Activated CD8-positive, alpha-beta memory T cell treated with anti-CD3 and anti-CD28 coated beads, Interleukin-2, amount 50 U/mL, for 1 hour (primary cell): ENCODE data around the gene ETFRF1.
A peak's percentile ranks its signal among the peaks of the same experiment; 100 is the strongest.

Source experiments
- DNase-seq: peaks from one replicate; pipeline ENCODE4 v3.0.0-alpha.2; 2020; ENCODE audit errors: extremely low read depth

ETFRF1 gene

GRCh38 chr12:25195056-25195971 lies at the start of gene ETFRF1, which contains the start of gene DNAI7:
Gene ETFRF1 (plus strand): TSS chr12:25195237. CDS start chr12:25203957, 8,720 bp downstream.
Gene DNAI7 (minus strand): TSS chr12:25195160. CDS start chr12:25195078, 82 bp downstream.
- peak; percentile 89 for DNase-seq

GRCh38 chr12:25146686-25147085 lies 48.4 kb upstream of the ETFRF1 start:
- no peak for DNase-seq

GRCh38 chr12:25151476-25151875 lies 43.6 kb upstream of the ETFRF1 start:
- DNase-seq: no peak

- DNase-seq: no peak
Measured at GRCh38 chr12:25152055-25152454, 43.0 kb upstream of the ETFRF1 start.

- DNase-seq: no peak
Measured at GRCh38 chr12:25155022-25155576, 39.9 kb upstream of the ETFRF1 start.

GRCh38 chr12:25156061-25156460 lies 39.0 kb upstream of the ETFRF1 start:
- no peak for DNase-seq

GRCh38 chr12:25162866-25163265 lies 32.2 kb upstream of the ETFRF1 start:
- DNase-seq: no peak

GRCh38 chr12:25182765-25183164 lies 12.3 kb upstream of the ETFRF1 start:
- DNase-seq: no peak

GRCh38 chr12:25184132-25184531 lies 10.9 kb upstream of the ETFRF1 start:
- DNase-seq: no peak

GRCh38 chr12:25186038-25186787 lies 8.8 kb upstream of the ETFRF1 start:
- DNase-seq: no peak

- no peak for DNase-seq
Measured at GRCh38 chr12:25186788-25187402, 8.1 kb upstream of the ETFRF1 start.

GRCh38 chr12:25187781-25188180 lies 7.3 kb upstream of the ETFRF1 start:
- DNase-seq: no peak

GRCh38 chr12:25189656-25190055 lies 5.4 kb upstream of the ETFRF1 start:
- no peak for DNase-seq

GRCh38 chr12:25190793-25191192 lies 4.2 kb upstream of the ETFRF1 start:
- DNase-seq: no peak

- DNase-seq: no peak
Measured at GRCh38 chr12:25194214-25194613, 823 bp upstream of the ETFRF1 start.

GRCh38 chr12:25194722-25195055 lies 348 bp upstream of the ETFRF1 start:
- no peak for DNase-seq

GRCh38 chr12:25197608-25198007 lies 2.6 kb downstream of the ETFRF1 start:
- DNase-seq: no peak

- DNase-seq: no peak
Measured at GRCh38 chr12:25200703-25201102, 5.7 kb downstream of the ETFRF1 start.

GRCh38 chr12:25202137-25202536 lies 7.1 kb downstream of the ETFRF1 start:
- DNase-seq: no peak

GRCh38 chr12:25207411-25207810 lies 12.4 kb downstream of the ETFRF1 start:
- DNase-seq: no peak

- DNase-seq: no peak
Measured at GRCh38 chr12:25207846-25208245, 12.8 kb downstream of the ETFRF1 start.

- DNase-seq: no peak
Measured at GRCh38 chr12:25208554-25208953, 13.5 kb downstream of the ETFRF1 start.
